ENCODE measurements around the gene GALNT14. TPM values are rescaled to one million over a fixed set of nuclear protein-coding genes. Genes with fewer than 3 reads are reported as not detected.

Gene GALNT14
- total and polyA plus RNA-seq, 2 of the 8 experiments (the other 6 are each of a cell fraction or from before 2014, with no cell fraction given) = 13.0 to 13.7 TPM

DNA sequence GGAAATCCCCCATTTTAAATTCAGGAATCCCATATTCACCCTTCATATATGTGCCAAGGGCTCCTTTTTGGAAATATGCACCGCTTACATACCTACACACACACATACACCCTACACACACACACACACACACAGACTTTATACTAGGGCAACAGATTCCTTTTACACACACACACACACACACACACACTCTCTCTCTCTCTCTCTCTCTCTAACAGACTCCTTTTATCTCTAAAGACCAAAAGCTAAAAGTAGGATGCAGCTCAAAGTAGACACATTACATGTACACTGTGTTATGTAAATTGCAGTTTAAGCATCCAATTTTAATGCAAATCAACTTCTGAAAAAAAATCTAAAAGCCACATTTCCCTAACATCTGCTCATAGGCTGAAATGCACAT is 200.0 kb downstream of the GALNT14 start:
- no peak overlapping the region for H3K4me3 ChIP-seq (ENCODE audit: extremely low read depth in 1 of 4, insufficient read depth in 2 of 4, low read depth in 3 of 4, low read length in 4 of 4)
- H2BK20ac ChIP-seq (ENCODE audit: low read length) = no peak overlapping the region
- no peak for FAIRE-seq
- WGBS, 2 experiments (ENCODE audit: extremely low coverage in 1 of 2, insufficient coverage in 1 of 2, insufficient read length in 1 of 2, insufficient replicate concordance in 2 of 2, low coverage in 1 of 2, low lambda C conversion rate in 2 of 2, missing lambda C conversion rate in 1 of 2) = 68% methylated on average over 1 of the region's 1 CpG; no CpG with 5 or more reads in 1 of the 2 experiments
- no peak overlapping the region for H3K56ac ChIP-seq (replicated peaks; ENCODE audit: insufficient read length, low read depth, low read length)
- H3K79me1 ChIP-seq (ENCODE audit: low read depth, low read length) = no peaks in the 10 kb centered on the region
- DNase-seq (ENCODE audit: low read depth in 1 of 2, low spot score in 2 of 2) = no peak
- H3K4me2 ChIP-seq (ENCODE audit: insufficient read depth in 1 of 2, low read depth in 2 of 2, low read length in 2 of 2) = no peak overlapping the region
- H2BK12ac ChIP-seq (ENCODE audit: low read depth, low read length) = no peak overlapping the region
- ChIA-PET POLR2A (ENCODE audit: partially characterized antibody) (no interaction called here), CTCF (ENCODE audit: partially characterized antibody) (interaction anchor here (0.6 to 1.3 kb wide), 6 partner anchors 9 to 225 kb away, joined by 3 to 4 read pairs (median 4); no protein-coding TSS in a partner anchor)
- TF ChIP-seq E2F6 (IDR thresholded peaks at IDR 0.05) = no peak
- TF ChIP-seq BCL11A (IDR thresholded peaks at IDR 0.05; ENCODE audit: low read depth in 2 of 2, low read length in 2 of 2) = no peak
- TF ChIP-seq MAX (IDR thresholded peaks at IDR 0.05) = no peak
- TF ChIP-seq CBX8 (IDR thresholded peaks at IDR 0.05; ENCODE audit: borderline replicate concordance, low read depth, low read length) = no peak
- TF ChIP-seq TEAD4 (IDR thresholded peaks at IDR 0.05; ENCODE audit: low read depth, low read length) = no peak
- no peak for TF ChIP-seq POU5F1 (IDR thresholded peaks at IDR 0.05; ENCODE audit: low read depth, low read length)
- no peak for TF ChIP-seq POLR2A (IDR thresholded peaks at IDR 0.05; ENCODE audit: control extremely low read depth in 1 of 2, low read depth in 2 of 2, low read length in 2 of 2)
- no peak for TF ChIP-seq SIN3A (conservative IDR thresholded peaks at IDR 0.05 in 1 of 2, IDR thresholded peaks at IDR 0.05 in 1 of 2; ENCODE audit: low read depth in 1 of 2, low read length in 2 of 2)
- TF ChIP-seq EP300 (IDR thresholded peaks at IDR 0.05; ENCODE audit: borderline replicate concordance in 1 of 2, low read depth in 2 of 2, low read length in 2 of 2) = no peak
- TF ChIP-seq MAFK (IDR thresholded peaks at IDR 0.05; ENCODE audit: low read depth, low read length) = no peak
- peaks cover 5 to 19% (median 15%) of the 10 kb centered on the region in 4 experiments; a peak in 6 of 7 replicates for H3K4me1 ChIP-seq (replicated peaks in 1 of 4; ENCODE audit: control insufficient read depth in 3 of 4, insufficient read depth in 4 of 4, low read length in 3 of 4)
- H3K27me3 ChIP-seq (replicated peaks in 1 of 4; ENCODE audit: control insufficient read depth in 3 of 4, extremely low read depth in 1 of 4, insufficient read depth in 3 of 4, low read length in 3 of 4) = peaks cover 0 to under 1% (median 0%) of the 10 kb centered on the region in 4 experiments; a peak in 1 of 7 replicates
- H2BK15ac ChIP-seq (ENCODE audit: low read length) = 0 out of 2 replicates have a peak overlapping the region, but pooled peaks have one; percentile 19
- no peak overlapping the region for H3K27ac ChIP-seq (ENCODE audit: low read depth, low read length)
- H3K23me2 ChIP-seq (ENCODE audit: low read depth, low read length) = peaks cover 2% of the 10 kb centered on the region; the same call in 1 of the 2 replicates
- no peak overlapping the region for H3K4ac ChIP-seq (replicated peaks; ENCODE audit: insufficient read length, low read depth, low read length)
- H4K20me1 ChIP-seq (replicated peaks in 1 of 2; ENCODE audit: control insufficient read depth in 1 of 2, insufficient read depth in 2 of 2, low read length in 2 of 2) = no peaks in the 10 kb centered on the region
- no peak overlapping the region for H2AK5ac ChIP-seq (ENCODE audit: low read depth, low read length)
- H3K23ac ChIP-seq (ENCODE audit: insufficient read length) = no peak overlapping the region
- H4K5ac ChIP-seq (ENCODE audit: insufficient read length, low read depth, low read length) = no peak overlapping the region
- no peak overlapping the region for H3K14ac ChIP-seq (ENCODE audit: insufficient read length)
- no peaks in the 10 kb centered on the region for H3K9me3 ChIP-seq (ENCODE audit: insufficient read depth in 2 of 2, low read depth in 1 of 2, low read length in 1 of 2)
- H2AFZ ChIP-seq (ENCODE audit: low read length) = no peak overlapping the region
- H3K79me2 ChIP-seq (ENCODE audit: control insufficient read depth in 1 of 2, insufficient read depth in 2 of 2, low read length in 2 of 2) = no peaks in the 10 kb centered on the region
- no peak overlapping the region for H3K9ac ChIP-seq (replicated peaks in 1 of 4; ENCODE audit: extremely low read depth in 1 of 4, low read depth in 3 of 4, low read length in 3 of 4)
- no peaks in the 10 kb centered on the region for H3K36me3 ChIP-seq (ENCODE audit: control insufficient read depth in 2 of 4, insufficient read depth in 4 of 4, low read length in 3 of 4)
- H2BK120ac ChIP-seq (replicated peaks; ENCODE audit: low read depth, low read length) = no peak overlapping the region
- H2BK5ac ChIP-seq (ENCODE audit: low read depth, low read length) = no peak overlapping the region; the same call in 1 of the 2 replicates
- H4K8ac ChIP-seq (ENCODE audit: extremely low read depth, insufficient read depth, low read length) = no peak overlapping the region; the same call in 1 of the 2 replicates
- H4K91ac ChIP-seq (replicated peaks; ENCODE audit: insufficient read length, low read length) = no peak overlapping the region
- no peak overlapping the region for H3K18ac ChIP-seq (ENCODE audit: extremely low read depth, low read length)

Measured in H1 (cell line).